Endothelial cell of hepatic sinusoid (primary cell): ENCODE results near the gene NAGLU.
"Not testable (repeated sequence)": the region's sequence is repeated elsewhere in the genome, so short reads cannot be mapped to it uniquely, and the experiment has no call there.

Source experiments
- in situ Hi-C: cut with HindIII; loops from 2 replicates; pipeline ENCODE4 v1.10.0; 2017; ENCODE audit warnings: low sequenced_read_pairs

NAGLU gene

DNA sequence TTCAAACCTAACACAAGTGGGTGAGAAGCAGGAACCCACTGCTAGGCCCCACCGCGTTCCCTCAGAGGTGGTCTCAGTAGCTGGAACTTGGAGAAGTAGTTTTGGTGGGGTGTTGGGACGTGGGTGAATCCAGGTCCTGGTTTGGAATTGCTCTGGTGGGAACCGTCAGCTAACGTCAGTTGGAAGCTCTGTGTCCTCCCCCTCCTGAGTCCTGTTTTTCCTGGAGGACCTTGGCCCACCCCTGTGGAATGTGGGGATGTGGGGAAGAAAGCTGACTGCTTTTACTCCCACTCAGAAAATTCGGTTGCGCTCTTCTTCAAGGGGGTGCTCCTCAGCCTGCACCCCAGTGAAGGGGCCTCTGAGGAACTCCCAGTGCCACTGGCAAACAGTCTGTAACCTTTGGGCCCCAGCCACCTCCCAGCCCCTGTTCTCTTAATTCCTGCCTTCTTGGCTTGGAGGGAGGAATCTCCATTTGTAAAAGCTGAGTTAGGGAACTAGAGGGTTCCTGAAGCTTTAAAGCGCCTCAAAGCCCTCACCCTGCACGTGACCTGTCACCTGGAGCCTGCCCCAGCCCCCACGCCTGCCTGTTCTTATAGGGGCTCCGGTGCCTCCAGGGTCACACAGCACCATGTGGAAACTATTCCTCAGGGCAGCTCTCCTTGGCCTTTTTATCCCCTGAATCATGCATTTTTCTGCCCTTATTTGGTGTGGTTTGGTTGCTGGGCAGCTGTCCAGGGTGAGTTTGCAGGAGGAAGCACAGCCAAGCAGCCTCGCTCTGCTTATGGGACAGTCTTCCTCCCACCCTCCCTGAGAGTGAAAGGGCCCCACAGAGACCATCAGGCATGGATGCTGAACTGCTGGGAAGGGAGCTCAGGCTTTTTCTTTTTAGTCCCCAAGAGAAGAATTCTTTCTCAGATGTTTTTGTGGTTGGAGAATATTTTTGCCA lies 16.2 kb upstream of the NAGLU start:
- in situ Hi-C loops: loop anchor here (5.0 to 10.0 kb wide), 3 partner anchors 98 to 315 kb away; partner anchors contain the start of gene CAVIN1

DNA sequence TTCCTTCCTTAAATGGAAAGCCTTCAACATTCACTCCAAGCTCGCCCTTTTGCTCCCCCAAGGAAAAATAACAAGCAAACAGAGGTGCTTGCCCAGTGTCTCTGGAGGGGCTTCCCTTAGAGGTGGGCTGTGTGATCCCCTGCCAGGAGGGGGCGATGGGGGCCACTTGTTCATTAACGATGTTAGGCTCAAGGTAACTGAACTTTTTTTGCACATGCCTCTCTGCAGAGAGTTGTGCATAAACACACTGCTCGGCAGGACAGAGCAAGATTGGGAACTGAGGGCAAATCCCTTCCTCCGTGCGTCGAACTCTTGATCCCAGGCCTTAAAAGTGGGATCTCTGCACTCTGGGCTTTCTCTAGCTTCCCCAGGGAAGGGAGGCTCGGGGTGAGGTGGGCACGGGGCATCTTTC lies 15.5 kb upstream of the NAGLU start:
- in situ Hi-C loops: loop anchor here (5.0 kb wide), 1 partner anchor 208 kb away; no protein-coding TSS in a partner anchor

DNA sequence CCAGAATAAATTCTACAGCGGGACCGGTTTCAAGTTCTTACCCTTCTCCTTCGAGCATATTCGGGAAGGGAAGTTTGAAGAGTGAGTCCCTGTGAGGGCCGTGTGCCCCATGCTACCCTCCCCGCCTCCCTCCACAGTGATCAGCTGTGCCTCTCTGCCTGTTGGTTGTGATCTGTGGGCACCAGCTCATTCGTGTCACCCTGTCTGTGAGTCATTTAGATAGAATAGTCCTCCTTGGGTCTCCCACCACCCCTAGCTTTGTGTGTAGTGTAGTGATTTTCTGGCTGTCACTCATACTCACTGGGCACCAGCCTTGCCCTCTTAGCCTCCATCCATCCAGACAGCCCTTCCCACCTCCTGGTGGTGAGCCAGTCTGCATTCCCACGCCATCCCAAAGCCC lies 15.0 kb upstream of the NAGLU start:
- in situ Hi-C loops: loop anchor here (5.0 kb wide), 1 partner anchor 209 kb away; no protein-coding TSS in a partner anchor

DNA sequence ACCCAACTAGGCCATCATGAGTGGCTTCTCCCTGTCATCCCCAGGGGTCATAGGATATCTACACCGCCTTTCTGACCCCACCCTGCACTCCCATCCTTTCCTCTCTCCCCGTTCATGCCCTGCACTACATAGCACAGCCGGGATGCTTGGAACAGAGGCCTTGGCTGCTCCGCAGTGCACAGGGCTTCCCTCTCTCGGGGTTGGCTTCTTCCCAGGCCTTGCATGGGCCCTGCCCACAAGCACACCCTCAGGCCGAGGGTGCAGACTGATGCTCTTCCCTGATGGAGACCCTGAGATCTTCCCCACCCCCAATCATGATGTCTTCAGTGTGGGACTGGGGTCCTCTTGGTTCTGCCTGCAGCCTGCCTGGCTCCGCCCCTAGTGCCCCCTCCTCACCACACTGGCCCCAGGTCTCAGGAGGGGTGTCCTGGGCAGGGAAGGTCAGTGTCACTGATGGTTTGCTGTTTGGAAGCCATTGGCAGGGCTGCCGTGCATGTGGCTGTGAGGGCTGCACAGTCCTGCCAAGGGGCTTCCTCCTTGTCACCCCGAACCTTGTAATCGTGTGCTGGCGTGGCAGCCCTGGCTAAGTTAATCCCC lies 14.3 kb upstream of the NAGLU start:
- in situ Hi-C loops: loop anchor here (5.0 kb wide), 1 partner anchor 209 kb away; no protein-coding TSS in a partner anchor

DNA sequence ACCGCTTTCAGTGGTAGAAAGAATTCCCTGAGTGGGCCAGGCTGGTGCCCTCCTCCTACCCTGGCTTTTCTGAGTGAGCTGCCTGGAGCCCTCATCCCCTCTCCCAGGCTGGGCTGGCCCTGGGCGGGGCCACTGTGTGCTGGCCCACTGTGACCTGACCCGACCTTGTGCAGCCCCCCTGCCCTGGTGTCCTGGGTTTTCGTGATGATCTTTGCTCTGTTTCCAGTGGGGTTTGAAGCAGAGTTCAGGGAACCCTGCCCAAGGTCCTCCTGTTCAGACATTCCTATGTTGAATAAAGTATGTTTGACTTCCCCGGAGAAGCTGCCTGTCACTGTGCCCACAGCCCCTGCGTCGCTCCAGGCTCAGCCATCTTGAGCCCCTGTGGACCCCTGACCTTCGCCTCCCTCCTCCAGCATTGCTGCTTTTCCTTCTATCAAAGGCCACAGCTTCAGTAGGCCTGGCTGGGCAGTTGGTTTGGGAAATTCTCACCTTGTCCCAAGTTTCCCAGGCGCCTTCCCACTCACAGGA lies 13.7 kb upstream of the NAGLU start:
- in situ Hi-C loops: loop anchor here (5.0 kb wide), 1 partner anchor 210 kb away; no protein-coding TSS in a partner anchor

DNA sequence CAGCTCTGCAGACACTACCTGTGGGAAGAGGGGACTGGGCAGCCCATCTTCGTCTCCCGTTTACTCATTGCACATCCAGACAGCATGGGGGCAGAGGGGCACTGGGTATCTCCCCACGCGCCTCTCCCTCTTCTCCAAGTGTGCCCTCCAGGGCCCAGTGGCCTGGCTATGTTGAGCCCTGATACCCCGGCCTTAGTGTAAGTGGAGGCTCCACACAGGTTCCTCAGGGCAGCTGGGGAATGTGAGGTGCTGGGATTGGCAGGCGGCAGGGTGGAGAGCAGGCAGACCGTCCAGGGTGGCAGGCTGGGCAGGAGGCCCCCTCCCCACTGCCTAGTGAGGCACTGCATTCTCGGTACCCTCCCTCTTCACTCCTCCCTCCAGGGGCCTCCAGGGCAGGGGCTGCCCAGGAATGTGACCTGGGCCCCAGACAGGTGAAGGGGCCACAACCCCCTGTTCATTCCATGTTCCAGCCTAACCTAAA lies 13.2 kb upstream of the NAGLU start:
- in situ Hi-C loops: loop anchor here (5.0 kb wide), 1 partner anchor 211 kb away; no protein-coding TSS in a partner anchor

DNA sequence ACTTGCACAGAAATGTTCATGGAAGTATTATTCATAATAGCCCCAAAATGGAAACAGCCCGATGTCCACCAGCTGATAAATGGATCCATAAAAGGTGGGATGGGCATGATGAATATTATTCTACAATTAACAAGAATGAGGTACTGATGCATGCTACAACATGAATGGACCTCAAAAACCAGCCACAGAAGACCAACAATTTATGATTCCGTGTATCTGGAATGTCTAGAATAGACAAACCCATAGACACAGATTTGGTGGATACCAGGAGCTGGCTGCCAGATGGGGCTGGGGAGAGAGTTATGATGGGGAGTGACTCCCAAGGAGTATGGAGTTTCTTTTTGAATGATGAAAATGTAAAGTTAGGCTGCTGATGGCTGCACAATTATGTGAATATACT lies 10.8 kb upstream of the NAGLU start:
- in situ Hi-C loops: no loop called here

DNA sequence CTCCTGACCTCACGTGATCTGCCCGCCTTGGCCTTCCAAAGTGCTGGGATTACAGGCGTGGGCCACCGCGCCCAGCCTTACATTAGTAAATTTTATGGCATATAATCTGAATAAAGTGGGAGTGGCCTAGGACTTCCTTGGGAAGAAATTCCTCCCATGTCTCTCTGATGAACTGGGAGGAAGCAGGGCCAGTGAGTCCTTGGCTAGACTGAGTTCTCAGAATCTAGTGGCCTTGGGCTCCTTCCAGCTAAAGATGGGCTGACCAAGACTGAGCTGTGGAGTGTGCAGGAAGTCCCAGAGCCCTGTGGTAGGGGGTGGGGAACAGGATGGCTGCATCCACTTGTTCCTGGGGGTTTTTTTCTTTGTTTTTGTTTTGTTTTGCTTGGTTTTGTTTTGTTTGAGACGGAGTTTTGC lies 10.0 kb upstream of the NAGLU start:
- in situ Hi-C loops: no loop called here

DNA sequence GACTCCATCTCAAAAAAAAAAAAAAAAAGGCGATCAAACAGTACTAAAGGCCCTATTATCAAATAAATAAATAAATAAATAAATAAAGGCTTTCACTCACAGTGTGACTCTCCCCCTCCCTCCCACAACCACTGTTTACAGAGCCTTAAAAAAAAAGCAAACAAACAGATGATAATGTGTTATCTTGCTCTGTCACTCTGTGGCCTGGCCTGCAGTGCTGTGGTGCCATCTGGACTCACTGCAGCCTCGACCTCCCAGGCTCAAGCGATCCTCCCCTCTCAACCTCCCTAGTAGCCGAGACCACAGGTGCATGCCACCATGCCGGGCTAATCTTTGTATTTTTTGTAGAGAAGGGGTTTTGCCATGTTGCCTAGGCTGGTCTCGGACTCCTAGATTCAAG lies 8.1 kb upstream of the NAGLU start:
- in situ Hi-C loops: no loop called here

DNA sequence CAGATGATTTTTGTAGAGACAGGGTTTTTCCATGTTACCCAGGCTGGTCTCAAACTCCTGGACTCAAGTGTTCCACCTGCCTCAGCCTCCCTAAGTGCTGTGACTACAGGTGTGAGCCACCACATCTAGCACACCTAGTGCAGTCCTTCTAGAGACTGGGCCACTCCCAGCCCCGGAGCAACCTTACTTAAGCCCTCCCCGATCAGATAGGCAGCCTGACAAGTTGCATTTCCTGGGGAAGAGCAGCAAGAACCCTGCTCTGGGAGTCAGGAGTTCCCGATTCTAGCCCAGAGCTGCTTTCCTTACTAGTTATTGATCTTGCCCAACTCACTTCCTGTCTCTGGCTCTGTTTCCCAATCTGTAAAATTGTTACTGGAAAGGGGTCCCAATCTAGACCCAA lies 7.0 kb upstream of the NAGLU start:
- in situ Hi-C loops: no loop called here

DNA sequence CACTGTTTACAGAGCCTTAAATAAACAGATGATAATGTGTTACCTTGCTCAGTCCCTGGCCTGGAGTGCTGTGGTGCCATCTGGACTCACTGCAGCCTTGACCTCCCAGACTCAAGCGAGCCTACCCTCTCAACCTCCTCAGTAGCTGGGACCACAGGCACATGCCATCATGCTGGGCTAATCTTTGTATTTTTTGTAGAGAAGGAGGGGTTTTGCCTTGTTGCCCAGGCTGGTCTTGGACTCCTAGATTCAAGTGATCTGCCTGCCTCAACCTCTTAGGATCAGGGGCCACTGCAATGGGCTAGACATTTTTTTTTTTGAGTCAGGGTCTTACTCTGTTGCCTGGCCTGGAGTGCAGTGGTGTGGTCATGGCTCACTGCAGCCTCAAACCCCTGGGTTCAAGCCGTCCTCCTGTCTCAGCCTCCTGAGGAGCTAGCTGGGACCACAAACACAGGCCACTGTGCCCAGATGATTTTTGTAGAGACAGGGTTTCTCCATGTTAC lies 5.0 kb upstream of the NAGLU start:
- in situ Hi-C loops: no loop called here

DNA sequence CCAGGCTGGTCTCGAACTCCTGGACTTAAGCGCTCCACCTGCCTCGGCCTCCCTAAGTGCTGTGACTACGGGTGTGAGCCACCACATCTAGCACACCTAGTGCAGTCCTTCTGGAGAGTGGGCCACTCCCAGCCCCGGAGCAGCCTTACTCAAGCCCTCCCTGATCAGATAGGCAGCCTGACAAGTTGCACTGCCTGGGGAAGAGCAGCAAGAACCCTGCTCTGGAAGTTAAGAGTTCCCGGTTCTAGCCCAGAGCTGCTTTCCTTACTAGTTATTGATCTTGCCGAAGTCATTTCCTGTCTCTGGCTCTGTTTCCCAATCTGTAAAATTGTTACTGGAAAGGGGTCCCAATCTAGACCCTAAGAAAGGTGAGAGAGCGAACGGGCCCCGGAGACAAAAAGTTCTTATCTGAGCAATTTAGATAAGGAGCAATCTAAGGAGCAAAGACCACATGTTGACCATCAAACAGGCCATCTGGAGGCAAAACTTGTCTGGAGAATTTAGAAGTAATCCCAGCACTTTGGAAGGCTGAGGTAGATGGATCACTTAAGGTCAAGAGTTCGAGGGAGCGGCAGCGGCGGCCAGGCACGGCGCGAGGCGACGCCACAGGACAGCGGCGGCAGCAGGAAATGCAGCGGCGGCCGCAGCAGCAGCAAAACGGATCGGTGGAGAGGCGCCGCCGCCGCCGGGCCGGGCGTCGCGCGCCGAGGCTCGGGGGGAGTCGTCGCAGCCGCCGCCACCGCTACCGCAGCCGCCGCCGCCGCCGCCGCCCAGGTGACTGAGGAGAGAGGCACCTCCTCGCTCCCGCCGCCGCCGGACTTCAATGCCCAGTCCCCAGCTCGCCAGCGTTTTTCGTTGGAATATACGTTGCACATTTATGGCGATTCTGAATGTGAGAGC lies 4.3 kb upstream of the NAGLU start:
- in situ Hi-C loops: no loop called here

DNA sequence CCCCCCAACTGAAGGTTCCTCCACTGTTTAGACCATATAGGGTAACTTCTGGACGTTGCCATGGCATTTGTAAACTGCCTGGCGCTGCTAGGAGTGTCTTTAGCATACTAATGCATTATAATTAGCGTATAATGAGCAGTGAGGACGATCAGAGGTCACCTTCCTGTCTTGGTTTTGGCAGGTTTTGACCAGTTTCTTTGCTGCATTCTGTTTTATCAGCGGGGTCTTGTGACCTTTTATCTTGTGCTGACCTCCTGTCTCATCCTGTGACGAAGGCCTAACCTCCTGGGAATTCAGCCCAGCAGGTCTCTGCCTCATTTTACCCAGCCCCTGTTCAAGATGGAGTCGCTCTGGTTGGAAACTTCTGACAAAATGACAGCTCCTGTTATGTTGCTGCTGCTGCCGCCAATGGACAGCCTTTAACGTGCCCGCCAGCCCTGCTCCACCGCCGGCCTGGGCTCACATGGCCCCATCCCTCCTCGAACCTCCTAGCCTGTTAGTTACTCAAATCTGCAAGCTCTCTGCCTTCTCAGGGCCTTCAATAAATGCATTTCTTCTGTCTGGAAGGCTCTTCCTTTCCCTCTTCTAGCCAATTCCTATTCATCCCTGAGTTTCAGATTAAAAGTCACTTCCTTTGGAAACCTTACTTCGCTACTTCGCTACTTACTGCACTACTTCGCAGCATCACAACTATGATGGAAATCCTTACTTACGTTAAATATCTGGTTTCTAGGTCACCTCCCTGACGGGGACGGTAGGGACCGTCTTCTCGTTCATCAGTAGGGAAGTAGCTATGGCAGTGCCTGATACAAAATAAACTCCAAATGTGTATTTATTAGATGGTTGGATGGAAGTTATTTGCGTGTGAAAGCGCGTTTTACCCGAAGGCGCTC lies 640 bp upstream of the NAGLU start:
- in situ Hi-C loops: no loop called here

DNA sequence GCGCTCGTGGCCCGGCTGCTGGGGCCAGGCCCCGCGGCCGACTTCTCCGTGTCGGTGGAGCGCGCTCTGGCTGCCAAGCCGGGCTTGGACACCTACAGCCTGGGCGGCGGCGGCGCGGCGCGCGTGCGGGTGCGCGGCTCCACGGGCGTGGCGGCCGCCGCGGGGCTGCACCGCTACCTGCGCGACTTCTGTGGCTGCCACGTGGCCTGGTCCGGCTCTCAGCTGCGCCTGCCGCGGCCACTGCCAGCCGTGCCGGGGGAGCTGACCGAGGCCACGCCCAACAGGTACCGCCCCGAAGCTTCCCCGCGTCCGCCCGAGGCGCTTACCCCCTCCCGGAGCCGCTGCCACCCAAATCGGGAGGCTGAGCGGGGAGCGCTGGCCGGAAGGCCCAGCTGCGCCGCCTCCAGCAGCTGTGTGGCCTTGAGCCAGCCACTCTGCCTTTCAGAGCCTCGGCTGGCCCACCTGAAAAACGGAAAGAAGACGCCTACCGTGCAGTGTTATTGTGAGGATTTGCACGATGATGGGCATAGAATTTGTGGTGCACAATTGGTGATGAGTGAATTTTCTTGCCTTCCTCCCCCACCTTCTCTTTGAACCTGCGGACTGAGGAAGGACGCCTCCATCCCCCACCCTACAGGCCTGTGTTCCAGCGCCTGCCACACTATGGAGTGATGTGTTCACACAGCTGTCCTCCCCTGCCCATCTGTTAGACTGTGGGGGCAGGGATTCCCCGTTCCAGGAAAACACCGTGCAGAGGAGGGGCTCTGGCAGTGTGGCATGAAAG lies 523 bp downstream of the NAGLU start:
- in situ Hi-C loops: no loop called here

DNA sequence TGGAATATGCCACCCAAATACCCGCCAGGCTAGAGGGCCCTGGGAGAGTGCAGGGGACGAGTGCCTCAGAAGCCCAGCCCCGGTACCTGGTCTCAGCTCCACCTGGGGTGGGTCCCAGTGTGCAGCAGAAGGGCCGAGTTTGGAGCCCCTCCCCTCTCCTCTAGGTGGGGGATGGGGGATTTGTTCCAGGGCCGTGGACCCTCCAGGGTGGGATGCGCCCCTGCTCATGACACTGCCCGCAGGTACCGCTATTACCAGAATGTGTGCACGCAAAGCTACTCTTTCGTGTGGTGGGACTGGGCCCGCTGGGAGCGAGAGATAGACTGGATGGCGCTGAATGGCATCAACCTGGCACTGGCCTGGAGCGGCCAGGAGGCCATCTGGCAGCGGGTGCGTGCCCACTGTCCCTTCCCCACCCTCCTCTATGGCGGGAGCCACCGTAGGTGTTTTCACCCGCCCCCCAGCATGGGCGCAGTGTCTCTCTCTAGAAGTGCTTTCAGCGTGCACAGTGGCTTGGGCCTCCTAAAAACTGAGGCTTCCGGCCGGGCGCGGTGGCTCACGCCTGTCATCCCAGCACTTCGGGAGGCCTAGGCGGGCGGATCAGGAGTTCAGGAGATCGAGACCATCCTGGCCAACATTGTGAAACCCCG lies 1.2 kb downstream of the NAGLU start:
- in situ Hi-C loops: no loop called here

DNA sequence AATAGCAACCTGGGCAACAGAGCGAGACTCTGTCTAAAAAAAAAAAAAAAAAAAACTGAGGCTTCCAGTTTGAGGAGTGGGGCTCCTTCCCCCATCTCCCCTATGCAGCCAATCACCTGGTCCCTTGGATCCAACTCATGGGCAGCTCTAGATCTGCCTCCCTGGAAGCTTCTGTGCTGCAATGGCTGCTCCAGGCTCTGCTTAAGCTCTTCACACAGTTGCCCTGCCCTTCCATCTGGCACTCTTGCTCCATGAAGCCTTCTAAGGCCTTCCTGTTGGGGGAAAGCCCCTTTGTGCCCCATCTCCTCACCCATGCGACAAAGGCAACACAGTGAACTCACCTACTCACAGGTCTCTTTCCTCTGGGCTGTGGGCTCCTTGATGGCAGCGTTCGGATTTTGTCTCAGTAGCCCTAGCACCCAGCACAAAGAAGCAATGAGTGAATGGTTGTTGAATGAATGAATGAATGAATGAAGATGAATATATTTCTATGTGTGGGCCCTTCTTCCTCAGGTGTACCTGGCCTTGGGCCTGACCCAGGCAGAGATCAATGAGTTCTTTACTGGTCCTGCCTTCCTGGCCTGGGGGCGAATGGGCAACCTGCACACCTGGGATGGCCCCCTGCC lies 1.9 kb downstream of the NAGLU start:
- in situ Hi-C loops: no loop called here

DNA sequence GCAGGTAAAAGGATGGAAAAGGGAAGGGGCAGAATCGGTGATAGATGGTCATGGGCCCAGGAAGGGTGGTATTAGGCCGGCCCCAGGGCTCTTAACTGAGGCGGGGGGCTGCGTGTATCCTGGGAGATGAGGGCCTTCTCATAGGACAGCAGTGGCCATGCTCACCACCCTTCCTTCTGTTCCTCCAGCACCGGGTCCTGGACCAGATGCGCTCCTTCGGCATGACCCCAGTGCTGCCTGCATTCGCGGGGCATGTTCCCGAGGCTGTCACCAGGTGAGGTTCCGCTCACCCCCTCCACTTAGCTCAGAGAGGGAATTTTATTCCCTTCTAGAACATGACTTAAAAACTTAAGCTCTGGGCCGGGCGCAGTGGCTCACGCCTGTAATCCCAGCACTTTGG lies 2.4 kb downstream of the NAGLU start:
- in situ Hi-C loops: no loop called here

DNA sequence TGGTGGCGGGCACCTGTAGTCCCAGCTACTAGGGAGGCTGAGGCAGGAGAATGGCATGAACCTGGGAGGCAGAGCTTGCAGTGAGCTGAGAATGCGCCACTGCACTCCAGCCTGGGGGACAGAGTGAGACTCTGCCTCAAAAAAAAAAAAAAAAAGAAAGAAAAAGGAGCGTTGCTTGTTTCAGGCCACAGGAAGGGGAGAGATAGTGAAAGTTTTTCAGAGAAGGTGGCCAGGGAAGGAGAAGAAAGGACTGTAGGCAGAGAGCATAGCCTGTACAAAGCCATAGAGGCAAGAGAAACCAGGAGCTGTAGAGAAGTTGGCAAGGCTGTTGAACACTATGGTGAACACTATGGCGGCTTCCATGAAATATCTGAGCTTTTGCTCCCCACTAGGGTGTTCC lies 4.5 kb downstream of the NAGLU start:
- in situ Hi-C loops: not testable (repeated sequence)
